Measurements from ENCODE around the gene CACNA2D1.

The CACNA2D1 gene

GRCh38 chr7:82194016-82194643 lies 249.4 kb downstream of the CACNA2D1 start:
- DNase-seq (ENCODE audit: extremely low read depth, low read depth) = no peak
- H3K4me3 ChIP-seq (replicated peaks; ENCODE audit: low read depth, low read length) = no peak overlapping the region
- no peak for TF ChIP-seq CTCF (IDR thresholded peaks at IDR 0.05; ENCODE audit: low read depth, low read length, missing control alignments)

- no peak overlapping the region for H3K4me3 ChIP-seq (replicated peaks; ENCODE audit: low read depth, low read length)
- TF ChIP-seq CTCF (IDR thresholded peaks at IDR 0.05; ENCODE audit: low read depth, low read length, missing control alignments) = no peak
- DNase-seq (ENCODE audit: extremely low read depth, low read depth) = no peak
Measured at GRCh38 chr7:82188636-82189035, 254.9 kb downstream of the CACNA2D1 start.

- DNase-seq (ENCODE audit: extremely low read depth, low read depth) = no peak
- TF ChIP-seq CTCF (IDR thresholded peaks at IDR 0.05; ENCODE audit: low read depth, low read length, missing control alignments) = no peak
- no peak overlapping the region for H3K4me3 ChIP-seq (replicated peaks; ENCODE audit: low read depth, low read length)
Measured at GRCh38 chr7:82185443-82185842, 258.1 kb downstream of the CACNA2D1 start.

DNA sequence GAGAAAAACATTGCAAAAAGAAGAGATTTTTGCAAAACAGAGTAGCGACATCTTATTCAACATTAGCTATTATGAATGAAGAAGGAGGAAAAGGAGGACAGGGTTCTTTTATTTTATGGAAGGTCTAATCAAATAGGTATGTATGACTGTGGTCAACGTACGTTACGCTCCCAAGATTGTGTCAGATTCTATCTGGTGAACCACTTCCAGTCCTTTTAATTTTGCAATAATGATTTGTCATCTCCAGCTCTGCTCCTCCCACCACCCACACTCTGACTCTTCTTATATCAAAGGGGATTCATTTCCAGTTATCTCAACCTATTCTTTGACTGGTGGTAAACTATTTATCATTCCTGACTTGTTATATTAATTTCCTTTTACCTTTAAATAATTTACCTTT lies 259.9 kb downstream of the CACNA2D1 start:
- no peak overlapping the region for H3K4me3 ChIP-seq (replicated peaks; ENCODE audit: low read depth, low read length)
- no peak for TF ChIP-seq CTCF (IDR thresholded peaks at IDR 0.05; ENCODE audit: low read depth, low read length, missing control alignments)
- DNase-seq (ENCODE audit: extremely low read depth, low read depth) = no peak

GRCh38 chr7:82179311-82179710 lies 264.3 kb downstream of the CACNA2D1 start:
- TF ChIP-seq CTCF (IDR thresholded peaks at IDR 0.05; ENCODE audit: low read depth, low read length, missing control alignments) = no peak
- no peak overlapping the region for H3K4me3 ChIP-seq (replicated peaks; ENCODE audit: low read depth, low read length)
- no peak for DNase-seq (ENCODE audit: extremely low read depth, low read depth)

GRCh38 chr7:82175319-82175718 lies 268.3 kb downstream of the CACNA2D1 start:
- TF ChIP-seq CTCF (IDR thresholded peaks at IDR 0.05; ENCODE audit: low read depth, low read length, missing control alignments) = no peak
- H3K4me3 ChIP-seq (replicated peaks; ENCODE audit: low read depth, low read length) = no peak overlapping the region
- DNase-seq (ENCODE audit: extremely low read depth, low read depth) = no peak
